ENCODE data around the gene GCNA. TPM values are rescaled to one million over a fixed set of nuclear protein-coding genes. Genes with fewer than 3 reads are reported as not detected.

GCNA gene
- polyA plus RNA-seq, 1 of the 3 experiments (the other 2 are of a cell fraction): 1.8 TPM

GRCh38 chrX:71623714-71624113, 45.5 kb downstream of the GCNA start:
- CTCF ChIA-PET: no interaction called here

More at GRCh38 chrX:71623714-71624113, 45.5 kb downstream of the GCNA start:
- Histone ChIP-seq H3K9me2 (no peaks in the 10 kb centered on the region), H3K4me2 (no peak overlapping the region), H3K36me3 (replicated peaks in 1 of 2; ENCODE audit: control insufficient read depth in 1 of 2, insufficient read depth in 2 of 2, low read length in 1 of 2) (no peaks in the 10 kb centered on the region), H3K27ac (ENCODE audit: low read depth in 2 of 2, low read length in 1 of 2) (no peak overlapping the region), H3F3A (replicated peaks; ENCODE audit: insufficient read depth) (no peaks in the 10 kb centered on the region), H3K79me2 (ENCODE audit: insufficient read depth) (no peaks in the 10 kb centered on the region), H2AFZ (ENCODE audit: low read depth) (no peak overlapping the region), H3K9me3 (no peaks in the 10 kb centered on the region), H3K27me3 (ENCODE audit: insufficient read depth) (no peaks in the 10 kb centered on the region; the same call in 1 of the 2 replicates), H3K4me1 (ENCODE audit: control insufficient read depth in 1 of 2, insufficient read depth in 2 of 2, low read depth in 1 of 2, low read length in 1 of 2) (no peaks in the 10 kb centered on the region), H3K4me3 (ENCODE audit: low read depth in 2 of 2, low read length in 1 of 2) (no peak overlapping the region), H3K9ac (no peak overlapping the region), H4K20me1 (ENCODE audit: insufficient read depth) (no peaks in the 10 kb centered on the region)
- POLR2A ChIA-PET: no interaction called here
- DNase-seq: no peak
- no peak for TF ChIP-seq RXRA (IDR thresholded peaks at IDR 0.05; ENCODE audit: borderline replicate concordance, low read depth)
- TF ChIP-seq NRF1 (IDR thresholded peaks at IDR 0.05; ENCODE audit: low read depth, low read length): no peak
- no peak for TF ChIP-seq PBX3 (IDR thresholded peaks at IDR 0.05)
- TF ChIP-seq RCOR1 (IDR thresholded peaks at IDR 0.05; ENCODE audit: low read length): no peak
- no peak for TF ChIP-seq IRF3 (IDR thresholded peaks at IDR 0.05; ENCODE audit: low read depth, low read length)
- TF ChIP-seq EZH2phosphoT487 (IDR thresholded peaks at IDR 0.05; ENCODE audit: borderline replicate concordance, low read depth): no peak
- no peak for TF ChIP-seq MXI1 (IDR thresholded peaks at IDR 0.05; ENCODE audit: low read depth, low read length)
- no peak for TF ChIP-seq ELF1 (IDR thresholded peaks at IDR 0.05)
- no peak for TF ChIP-seq GATA2 (CRISPR knock-in tag; IDR thresholded peaks at IDR 0.05)
- TF ChIP-seq POLR2AphosphoS5 (IDR thresholded peaks at IDR 0.05; ENCODE audit: low read depth, low read length): no peak
- no peak for TF ChIP-seq USF1 (IDR thresholded peaks at IDR 0.05; ENCODE audit: borderline replicate concordance, low read depth)
- TF ChIP-seq USF2 (IDR thresholded peaks at IDR 0.05; ENCODE audit: borderline replicate concordance, low read depth, low read length): no peak
- TF ChIP-seq YY1 (IDR thresholded peaks at IDR 0.05; ENCODE audit: low read depth): no peak
- TF ChIP-seq NFIC (IDR thresholded peaks at IDR 0.05; ENCODE audit: borderline replicate concordance): no peak
- 29% methylated on average over 1 of the region's 3 CpGs for WGBS (ENCODE audit: low lambda C conversion rate)
